IMR-90 (cell line): ENCODE measurements around the gene MRPL40. TPM values are rescaled to one million over a fixed set of nuclear protein-coding genes. Genes with fewer than 3 reads are reported as not detected.
A peak's percentile ranks its signal among the peaks of the same experiment; 100 is the strongest.

Source experiments
- ATAC-seq: fragments of 200-7000 bp; cut with Tn5 transposase; 2 replicates; pipeline ENCODE4 v1.9.1; 2020; ENCODE audit warnings: low read depth, mild to moderate bottlenecking, moderate library complexity
- BruUV-seq: library from RNA; stranded (reverse); fragments of 400-500 nt; replicated peaks from 2 replicates; lab custom pipeline; 2021; lab: Mats Ljungman, UMichigan
- CTCF ChIA-PET: fragments of 300-600 bp; formaldehyde crosslinking; extraction: SDS; loops from one replicate; lab custom pipeline; 2021; ENCODE audit warnings: antibody characterized with exemption; lab: Yijun Ruan, JAX
- POLR2A ChIA-PET: fragments of 300-600 bp; sonication (Branson Sonifier 250); formaldehyde crosslinking; loops from one replicate; lab custom pipeline; 2022; ENCODE audit warnings: antibody characterized with exemption; ENCODE audit not compliant: unreplicated experiment; lab: Charles Lee
- DNase-seq: peaks from one replicate; pipeline ENCODE4 v3.0.0; 2013
- H2AFZ ChIP-seq: replicated peaks from 2 replicates; pipeline ENCODE3; 2013; ENCODE audit warnings: low read length, mild to moderate bottlenecking; ENCODE audit not compliant: poor library complexity
- H2AK5ac ChIP-seq: 2 replicates; pipeline ENCODE4 v1.6.1; 2013; ENCODE audit warnings: low read depth, low read length, inconsistent platforms
- H2AK9ac ChIP-seq: replicated peaks from 2 replicates; pipeline ENCODE3; 2013; ENCODE audit warnings: mild to moderate bottlenecking, low read depth, low read length, moderate library complexity; ENCODE audit not compliant: poor library complexity
- H2BK120ac ChIP-seq: 2 replicates; pipeline ENCODE4 v1.6.1; 2013; ENCODE audit warnings: low read depth, low read length, inconsistent platforms
- H2BK15ac ChIP-seq: 3 replicates; pipeline ENCODE4 v1.6.1; 2013; ENCODE audit warnings: low read depth, low read length, inconsistent platforms
- H2BK20ac ChIP-seq: 2 replicates; pipeline ENCODE4 v1.6.1; 2013; ENCODE audit warnings: low read depth, mild to moderate bottlenecking, inconsistent platforms, low read length, moderate library complexity
- H2BK5ac ChIP-seq: 2 replicates; pipeline ENCODE4 v1.6.1; 2013; ENCODE audit warnings: mild to moderate bottlenecking, low read depth, low read length, inconsistent platforms; ENCODE audit not compliant: poor library complexity, severe bottlenecking
- H3K14ac ChIP-seq: replicated peaks from 2 replicates; pipeline ENCODE4 v1.6.1; 2013; ENCODE audit warnings: low read depth, low read length, inconsistent platforms
- H3K18ac ChIP-seq: 2 replicates; pipeline ENCODE4 v1.6.1; 2013; ENCODE audit warnings: low read depth, low read length, control low read depth
- H3K23ac ChIP-seq: 2 replicates; pipeline ENCODE4 v1.6.1; 2013; ENCODE audit warnings: low read depth, low read length, inconsistent platforms
- H3K27ac ChIP-seq: 2 replicates; pipeline ENCODE4 v1.5.1; 2013; ENCODE audit warnings: mild to moderate bottlenecking, control low read depth, low read length; ENCODE audit not compliant: insufficient read depth
- H3K27me3 ChIP-seq: 2 replicates; pipeline ENCODE4 v1.6.1; 2013; ENCODE audit warnings: low read length; ENCODE audit not compliant: control insufficient read depth, insufficient read depth
- H3K36me3 ChIP-seq: 2 replicates; pipeline ENCODE4 v1.6.1; 2013; ENCODE audit warnings: low read length, mixed read lengths; ENCODE audit not compliant: control insufficient read depth, insufficient read depth
- H3K4ac ChIP-seq: 2 replicates; pipeline ENCODE4 v1.6.1; 2013; ENCODE audit warnings: low read depth, low read length, inconsistent platforms
- H3K4me1 ChIP-seq: 2 replicates; pipeline ENCODE4 v1.6.1; 2013; ENCODE audit warnings: low read length, mixed read lengths; ENCODE audit not compliant: control insufficient read depth, insufficient read depth
- H3K4me2 ChIP-seq: 2 replicates; pipeline ENCODE4 v1.6.1; 2013; ENCODE audit warnings: low read depth, mild to moderate bottlenecking, control low read depth, low read length, moderate library complexity
- H3K4me3 ChIP-seq: 2 replicates; pipeline ENCODE4 v1.5.1; 2013; ENCODE audit warnings: low read depth, mild to moderate bottlenecking, control low read depth, low read length, moderate library complexity; ENCODE audit not compliant: insufficient read depth
- H3K56ac ChIP-seq: 2 replicates; pipeline ENCODE4 v1.6.1; 2013; ENCODE audit warnings: low read length, inconsistent platforms; ENCODE audit not compliant: insufficient read depth; ENCODE audit errors: extremely low read depth
- H3K79me1 ChIP-seq, 2 experiments: 2 replicates each; pipeline ENCODE4 v1.6.1; 2013; ENCODE audit warnings: low read length in 2 of 2, inconsistent platforms in 1 of 2, low read depth in 1 of 2
- H3K9ac ChIP-seq: 2 replicates; pipeline ENCODE4 v1.6.1; 2013; ENCODE audit warnings: low read depth, low read length, control low read depth
- H3K9me1 ChIP-seq: 2 replicates; pipeline ENCODE4 v1.6.1; 2013; ENCODE audit warnings: low read length, inconsistent platforms; ENCODE audit not compliant: insufficient read depth
- H3K9me3 ChIP-seq: 2 replicates; pipeline ENCODE4 v1.6.1; 2013; ENCODE audit warnings: low read length; ENCODE audit not compliant: control insufficient read depth, insufficient read depth
- H4K20me1 ChIP-seq: 2 replicates; pipeline ENCODE4 v1.6.1; 2013; ENCODE audit warnings: low read length, inconsistent platforms; ENCODE audit not compliant: insufficient read depth
- H4K5ac ChIP-seq: 2 replicates; pipeline ENCODE4 v1.6.1; 2013; ENCODE audit warnings: mild to moderate bottlenecking, low read depth, low read length, control low read depth
- H4K8ac ChIP-seq, 2 experiments: 2 replicates each; pipeline ENCODE4 v1.6.1; 2013; ENCODE audit warnings: low read depth in 2 of 2, low read length in 2 of 2, control low read depth in 1 of 2, inconsistent platforms in 1 of 2
- H4K91ac ChIP-seq: 2 replicates; pipeline ENCODE4 v1.6.1; 2013; ENCODE audit warnings: low read depth, low read length, inconsistent platforms; ENCODE audit not compliant: insufficient read depth
- BHLHE40 ChIP-seq: fragments of 150-350 bp; IDR thresholded peaks from 2 replicates; pipeline ENCODE4 v1.6.1; 2016; ENCODE audit warnings: mild to moderate bottlenecking, low read depth, low read length
- CHD1 ChIP-seq: IDR thresholded peaks from 2 replicates; pipeline ENCODE4 v1.6.1; 2012; ENCODE audit warnings: low read depth, low read length, improper control_type of control experiment
- MAFK ChIP-seq: IDR thresholded peaks from 2 replicates; pipeline ENCODE4 v1.6.1; 2012; ENCODE audit warnings: low read depth, low read length, improper control_type of control experiment
- MAZ ChIP-seq: IDR thresholded peaks from 2 replicates; pipeline ENCODE4 v1.6.1; 2012; ENCODE audit warnings: low read depth, mild to moderate bottlenecking, low read length, improper control_type of control experiment, moderate library complexity, borderline replicate concordance
- MXI1 ChIP-seq: IDR thresholded peaks from 2 replicates; pipeline ENCODE4 v1.6.1; 2012; ENCODE audit warnings: low read depth, mild to moderate bottlenecking, low read length, moderate library complexity, borderline replicate concordance
- NFE2L2 ChIP-seq: fragments of 150-350 bp; IDR thresholded peaks from 2 replicates; pipeline ENCODE4 v1.6.1; 2016; ENCODE audit warnings: low read depth, mild to moderate bottlenecking, low read length
- POLR2A ChIP-seq: IDR thresholded peaks from 2 replicates; pipeline ENCODE4 v1.6.1; 2012; ENCODE audit warnings: mild to moderate bottlenecking, low read depth, low read length
- RAD21 ChIP-seq: IDR thresholded peaks from 2 replicates; pipeline ENCODE4 v1.6.1; 2012; ENCODE audit warnings: low read length, improper control_type of control experiment
- RFX5 ChIP-seq: IDR thresholded peaks from 2 replicates; pipeline ENCODE4 v1.8.0; 2012; ENCODE audit warnings: low read depth, mild to moderate bottlenecking, low read length, moderate library complexity
- WGBS, 2 experiments: methylation state at CpG; one replicate each; pipeline versions ENCODE4 v1.1.5 to v1.1.7; 2013; ENCODE audit warnings: missing lambda C conversion rate in 2 of 2; ENCODE audit not compliant: insufficient read length in 1 of 2; ENCODE audit errors: extremely low coverage in 2 of 2; 5-methylcytosine and 5-hydroxymethylcytosine counted together
- dilution Hi-C: fragments of 300-500 bp; cut with HindIII; formaldehyde crosslinking; loops from one replicate; pipeline ENCODE4 v1.14.3; 2018; ENCODE audit warnings: low sequenced_read_pairs; ENCODE audit not compliant: unreplicated experiment
- in situ Hi-C: fragments of 300-500 bp; cut with MboI; formaldehyde crosslinking; loops from 3 replicates; pipeline ENCODE4 v1.14.3; 2019; ENCODE audit warnings: low sequenced_read_pairs, inconsistent platforms, mixed read lengths
- intact Hi-C: fragments of 100-400 bp; cut with micrococcal nuclease; formaldehyde crosslinking; loops from 2 replicates; pipeline ENCODE4 v1.10.0; 2022
- polyA plus RNA-seq, 3 experiments: library from polyadenylated mRNA; depleted of rRNA; stranded (reverse); fragments of >200 nt; gene quantifications; 2 replicates each; pipeline ENCODE4 v1.2.3, GENCODE V29; 2012; ENCODE audit warnings: low replicate concordance in 1 of 3
- total RNA-seq: library from RNA; depleted of rRNA; stranded (reverse); fragments of >200 nt; gene quantifications from 2 replicates; pipeline ENCODE4 v1.2.3, GENCODE V29; 2012
- TF ChIP-seq, protein P1 (sequence below): fragments of 150-350 bp; IDR thresholded peaks from 2 replicates; pipeline ENCODE4 v1.6.1; 2016; ENCODE audit warnings: low read depth, mild to moderate bottlenecking, low read length, moderate library complexity, borderline replicate concordance
- TF ChIP-seq, protein P2 (sequence below): conservative IDR thresholded peaks from 2 replicates; pipeline ENCODE4 v1.5.1; 2012; ENCODE audit warnings: mild to moderate bottlenecking, low read depth, low read length, improper control_type of control experiment

MRPL40 gene
- total and polyA plus RNA-seq, 2 of the 4 experiments (the other 2 are of a cell fraction), result 36.7 to 37.5 TPM

DNA sequence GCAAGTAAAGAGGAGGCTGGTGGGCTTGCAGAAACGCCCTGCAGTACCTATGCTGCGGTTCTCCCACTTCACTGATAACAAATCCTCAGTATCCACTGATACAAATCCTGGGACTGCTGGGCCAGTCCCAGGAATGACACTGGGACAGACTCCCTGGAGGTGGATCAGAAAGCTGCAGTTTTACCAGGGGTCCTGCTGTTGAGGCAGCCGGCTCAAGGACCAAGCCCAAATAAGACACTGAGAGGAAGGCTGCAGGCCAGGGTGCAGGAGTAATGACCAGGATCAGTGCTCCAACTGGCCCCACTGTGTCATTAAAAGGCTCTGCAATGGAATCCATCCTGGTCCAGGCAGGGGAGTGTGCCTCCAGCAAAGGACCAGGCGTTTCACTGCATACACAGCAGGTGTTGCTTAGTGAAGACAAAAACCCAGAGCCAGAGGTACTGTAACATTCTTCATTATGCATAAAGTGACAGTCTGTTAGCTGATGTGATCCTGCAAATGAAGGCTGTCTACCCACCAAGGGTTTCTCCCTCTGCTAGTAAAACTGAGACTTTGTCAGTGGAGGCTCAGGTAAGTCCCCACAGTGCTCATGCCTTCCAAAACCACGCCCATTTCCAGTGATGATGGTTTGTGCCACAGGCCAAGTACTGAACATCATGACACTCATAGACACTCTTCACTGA, 16.5 kb downstream of the MRPL40 start:
- H3K4ac ChIP-seq, result no peak overlapping the region
- dilution Hi-C loops, result no loop called here

More for the DNA sequence above, 16.5 kb downstream of the MRPL40 start:
- Histone ChIP-seq H3K27me3 (no peaks in the 10 kb centered on the region), H3K4me2 (no peak overlapping the region; the same call in 1 of the 2 replicates), H3K14ac (no peak overlapping the region), H2BK15ac (no peak overlapping the region), H3K18ac (no peak overlapping the region), H4K8ac (no peak overlapping the region), H4K5ac (no peak overlapping the region), H4K91ac (no peak overlapping the region), H2BK5ac (no peak overlapping the region), H3K9me1 (peaks cover 10% of the 10 kb centered on the region), H3K23ac (peak overlapping the region; percentile 11; the same call in 1 of the 2 replicates), H3K4me3 (no peak overlapping the region), H2BK20ac (no peak overlapping the region), H3K27ac (no peak overlapping the region), H3K36me3 (peaks cover 30% of the 10 kb centered on the region), H3K79me1 (peaks cover 19 to 30% of the 10 kb centered on the region in 2 experiments; a peak in 3 of 4 replicates), H3K56ac (no peak overlapping the region), H3K9me3 (no peaks in the 10 kb centered on the region), H2AK9ac (no peak overlapping the region), H2AK5ac (no peak overlapping the region), H2BK120ac (no peak overlapping the region), H2AFZ (no peak overlapping the region), H3K9ac (no peak overlapping the region), H4K20me1 (0 out of 2 replicates have a peak, but pooled peaks cover 2% of the 10 kb centered on the region), H3K4me1 (peaks cover 9% of the 10 kb centered on the region)
- DNase-seq (no peak), ATAC-seq (no peak)
- CTCF ChIA-PET, result no interaction called here
- BruUV-seq, result no TSS peak
- 88% methylated on average over 1 of the region's 5 CpGs; no CpG with 5 or more reads in 1 of the 2 experiments for WGBS, 2 experiments
- TF ChIP-seq RFX5, result no peak
- TF ChIP-seq POLR2A, result no peak
- no peak for TF ChIP-seq RAD21
- TF ChIP-seq BHLHE40, result no peak
- no peak for TF ChIP-seq NFE2L2
- TF ChIP-seq, protein P1, sequence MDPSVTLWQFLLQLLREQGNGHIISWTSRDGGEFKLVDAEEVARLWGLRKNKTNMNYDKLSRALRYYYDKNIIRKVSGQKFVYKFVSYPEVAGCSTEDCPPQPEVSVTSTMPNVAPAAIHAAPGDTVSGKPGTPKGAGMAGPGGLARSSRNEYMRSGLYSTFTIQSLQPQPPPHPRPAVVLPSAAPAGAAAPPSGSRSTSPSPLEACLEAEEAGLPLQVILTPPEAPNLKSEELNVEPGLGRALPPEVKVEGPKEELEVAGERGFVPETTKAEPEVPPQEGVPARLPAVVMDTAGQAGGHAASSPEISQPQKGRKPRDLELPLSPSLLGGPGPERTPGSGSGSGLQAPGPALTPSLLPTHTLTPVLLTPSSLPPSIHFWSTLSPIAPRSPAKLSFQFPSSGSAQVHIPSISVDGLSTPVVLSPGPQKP, result no peak
- no peak for TF ChIP-seq MAZ
- TF ChIP-seq, protein P2, sequence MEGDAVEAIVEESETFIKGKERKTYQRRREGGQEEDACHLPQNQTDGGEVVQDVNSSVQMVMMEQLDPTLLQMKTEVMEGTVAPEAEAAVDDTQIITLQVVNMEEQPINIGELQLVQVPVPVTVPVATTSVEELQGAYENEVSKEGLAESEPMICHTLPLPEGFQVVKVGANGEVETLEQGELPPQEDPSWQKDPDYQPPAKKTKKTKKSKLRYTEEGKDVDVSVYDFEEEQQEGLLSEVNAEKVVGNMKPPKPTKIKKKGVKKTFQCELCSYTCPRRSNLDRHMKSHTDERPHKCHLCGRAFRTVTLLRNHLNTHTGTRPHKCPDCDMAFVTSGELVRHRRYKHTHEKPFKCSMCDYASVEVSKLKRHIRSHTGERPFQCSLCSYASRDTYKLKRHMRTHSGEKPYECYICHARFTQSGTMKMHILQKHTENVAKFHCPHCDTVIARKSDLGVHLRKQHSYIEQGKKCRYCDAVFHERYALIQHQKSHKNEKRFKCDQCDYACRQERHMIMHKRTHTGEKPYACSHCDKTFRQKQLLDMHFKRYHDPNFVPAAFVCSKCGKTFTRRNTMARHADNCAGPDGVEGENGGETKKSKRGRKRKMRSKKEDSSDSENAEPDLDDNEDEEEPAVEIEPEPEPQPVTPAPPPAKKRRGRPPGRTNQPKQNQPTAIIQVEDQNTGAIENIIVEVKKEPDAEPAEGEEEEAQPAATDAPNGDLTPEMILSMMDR, result no peak
- TF ChIP-seq MAFK, result no peak
- TF ChIP-seq CHD1, result no peak
- TF ChIP-seq MXI1, result no peak
- in situ Hi-C loops (loop anchor here (10.0 kb wide), 1 partner anchor 64 kb away; no protein-coding TSS in a partner anchor), intact Hi-C loops (no loop called here)
- POLR2A ChIA-PET, result no interaction called here
